PC-9 (cell line): ENCODE results near the gene STX7.

Experiments used
- CTCF ChIP-seq: fragments of 200-600 bp; sonication (generic); conservative IDR thresholded peaks from 2 replicates; pipeline ENCODE4 v1.6.1; 2017; ENCODE audit warnings: mixed run types, antibody characterized with exemption, mild to moderate bottlenecking, moderate library complexity
- EZH2 ChIP-seq: fragments of 200-600 bp; sonication (generic); IDR thresholded peaks from 2 replicates; pipeline ENCODE4 v1.8.0; 2017; ENCODE audit warnings: antibody characterized with exemption, low read depth

- TF ChIP-seq EZH2 (no peak), CTCF (no peak)
Observed at GRCh38 chr6:132527791-132528190, 14.9 kb upstream of the STX7 start.
